HepG2 (cell line): Measurements from ENCODE around the gene AARS1.
A peak's percentile ranks its signal among the peaks of the same experiment; 100 is the strongest.
"Not testable (repeated sequence)": the region's sequence is repeated elsewhere in the genome, so short reads cannot be mapped to it uniquely, and the experiment has no call there.

Source experiments
- AKAP8 ChIP-seq: sonication (generic); formaldehyde crosslinking; IDR thresholded peaks from 2 replicates; pipeline ENCODE4 v1.5.1; 2020; ENCODE audit warnings: mild to moderate bottlenecking, missing genetic modification reagents
- ELK4 ChIP-seq: sonication (generic); formaldehyde crosslinking; IDR thresholded peaks from 2 replicates; pipeline ENCODE4 v1.9.0; 2021; ENCODE audit warnings: missing genetic modification reagents, borderline replicate concordance
- MAFK ChIP-seq, 2 experiments: IDR thresholded peaks in 1 of 2; conservative IDR thresholded peaks in 1 of 2; 2 replicates each; pipeline ENCODE4 v1.6.1; 2011; ENCODE audit warnings: improper control_type of control experiment in 2 of 2, low read length in 2 of 2
- NR1H2 ChIP-seq: sonication (generic); formaldehyde crosslinking; IDR thresholded peaks from 2 replicates; pipeline ENCODE4 v1.8.1; 2022; ENCODE audit warnings: low read depth, missing genetic modification reagents, borderline replicate concordance
- ZNF17 ChIP-seq: sonication (generic); formaldehyde crosslinking; IDR thresholded peaks from 2 replicates; pipeline ENCODE4 v1.5.0; 2020; ENCODE audit warnings: mild to moderate bottlenecking, missing genetic modification reagents

- TF ChIP-seq ELK4 (CRISPR knock-in tag); AKAP8 (CRISPR knock-in tag); NR1H2; ZNF17 (CRISPR knock-in tag): not testable (repeated sequence)
- peak; percentile 80 to 85 for TF ChIP-seq MAFK (conservative IDR thresholded peaks at IDR 0.05 in 1 of 2, IDR thresholded peaks at IDR 0.05 in 1 of 2; ENCODE audit: low read length in 2 of 2)
Observed at GRCh38 chr16:70332728-70333127, 43.4 kb upstream of the AARS1 start.
